Gastrocnemius medialis (tissue), 4 donors: ENCODE measurements around the gene ASIC2. TPM values are rescaled to one million over a fixed set of nuclear protein-coding genes. Genes with fewer than 3 reads are reported as not detected.

ENCODE experiments used
- ATAC-seq, 2 donors: fragments of 150-250 bp; one replicate each; pipeline ENCODE4 v1.9.1; 2016
- DNase-seq, 2 donors: peaks; one replicate each; pipeline ENCODE4 v3.0.0-alpha.2; 2019
- H3K27ac ChIP-seq, 4 donors: fragments of 200-600 bp; sonication (generic); 1 replicate in 1 of 4; 2 replicates in 3 of 4; pipeline ENCODE4 v1.5.1; 2016 to 2018; ENCODE audit warnings: mild to moderate bottlenecking in 2 of 4, moderate library complexity in 1 of 4
- H3K27me3 ChIP-seq, 3 donors: fragments of 200-600 bp; sonication (generic) in 2 of 3; 1 replicate in 1 of 3; 2 replicates in 2 of 3; pipeline versions ENCODE4 v1.5.1 to v1.6.0; 2016 to 2019; ENCODE audit warnings: mild to moderate bottlenecking in 1 of 3, moderate library complexity in 1 of 3
- H3K36me3 ChIP-seq, 2 donors: fragments of 200-600 bp; sonication (generic) in 1 of 2; one replicate each; pipeline ENCODE4 v1.5.1; 2017 to 2018
- H3K4me1 ChIP-seq, 2 donors: fragments of 200-600 bp; sonication (generic) in 1 of 2; one replicate each; pipeline ENCODE4 v1.5.1; 2016 to 2017; ENCODE audit warnings: mild to moderate bottlenecking in 2 of 2
- H3K4me3 ChIP-seq, 4 donors: fragments of 200-600 bp; sonication (generic) in 3 of 4; 1 replicate in 1 of 4; 2 replicates in 3 of 4; pipeline ENCODE4 v1.5.1; 2016 to 2019; ENCODE audit warnings: mild to moderate bottlenecking in 2 of 4
- H3K9me3 ChIP-seq, 3 donors: fragments of 200-600 bp; sonication (generic) in 2 of 3; 1 replicate in 1 of 3; 2 replicates in 2 of 3; pipeline ENCODE4 v1.5.1; 2016 to 2019
- POLR2A ChIP-seq, 2 donors: fragments of 450-650 bp; IDR thresholded peaks; one replicate each; pipeline ENCODE4 v1.6.1; 2017; ENCODE audit warnings: antibody characterized with exemption in 2 of 2, mild to moderate bottlenecking in 2 of 2, moderate library complexity in 2 of 2
- in situ Hi-C, 4 donors: fragments of 200-750 bp; cut with MboI; loops; one replicate each; pipeline versions ENCODE4 v1.15.0 to v1.8.0; 2017; ENCODE audit warnings: low sequenced_read_pairs in 4 of 4
- intact Hi-C: fragments of 100-400 bp; cut with DNase I; formaldehyde crosslinking; loops from one replicate; pipeline ENCODE4 v1.15.1; 2023; ENCODE audit warnings: low total_unique reads
- total RNA-seq, 4 donors: library from RNA; depleted of rRNA; stranded (reverse); fragments of >200 nt; gene quantifications; one replicate each; pipeline versions ENCODE4 v1.1.0 to v1.2.3, GENCODE V29; 2016
- TF ChIP-seq, protein P1 (sequence below), 5 experiments: fragments of 450-650 bp in 3 of 5; fragments of 200-600 bp in 2 of 5; sonication (generic) in 2 of 5; IDR thresholded peaks in 4 of 5; conservative IDR thresholded peaks in 1 of 5; 1 replicate in 4 of 5; 2 replicates in 1 of 5; pipeline ENCODE4 v1.5.1; 2016 to 2019; ENCODE audit warnings: antibody characterized with exemption in 5 of 5, mild to moderate bottlenecking in 3 of 5, moderate library complexity in 3 of 5

Gene ASIC2
- total RNA-seq, 4 donors from 2014 or later, result not detected

GRCh38 chr17:33127706-33128105 lies 165.4 kb downstream of the ASIC2 start:
- in situ Hi-C loops, result loop anchor here in 1 of 4 donors (10.0 kb wide), 1 partner anchor 57 kb away; no protein-coding TSS in a partner anchor
- no peak overlapping the region for H3K4me3 ChIP-seq
- intact Hi-C loops, result no loop called here
- ATAC-seq, result no peak
- no peaks in the 10 kb centered on the region for H3K9me3 ChIP-seq
- no peak overlapping the region for H3K27ac ChIP-seq
- no peaks in the 10 kb centered on the region for H3K4me1 ChIP-seq
- H3K36me3 ChIP-seq, result no peaks in the 10 kb centered on the region
- H3K27me3 ChIP-seq, result peaks cover 0 to 12% (median 11%) of the 10 kb centered on the region in 3 donors
- no peak for DNase-seq
- TF ChIP-seq, protein P1, sequence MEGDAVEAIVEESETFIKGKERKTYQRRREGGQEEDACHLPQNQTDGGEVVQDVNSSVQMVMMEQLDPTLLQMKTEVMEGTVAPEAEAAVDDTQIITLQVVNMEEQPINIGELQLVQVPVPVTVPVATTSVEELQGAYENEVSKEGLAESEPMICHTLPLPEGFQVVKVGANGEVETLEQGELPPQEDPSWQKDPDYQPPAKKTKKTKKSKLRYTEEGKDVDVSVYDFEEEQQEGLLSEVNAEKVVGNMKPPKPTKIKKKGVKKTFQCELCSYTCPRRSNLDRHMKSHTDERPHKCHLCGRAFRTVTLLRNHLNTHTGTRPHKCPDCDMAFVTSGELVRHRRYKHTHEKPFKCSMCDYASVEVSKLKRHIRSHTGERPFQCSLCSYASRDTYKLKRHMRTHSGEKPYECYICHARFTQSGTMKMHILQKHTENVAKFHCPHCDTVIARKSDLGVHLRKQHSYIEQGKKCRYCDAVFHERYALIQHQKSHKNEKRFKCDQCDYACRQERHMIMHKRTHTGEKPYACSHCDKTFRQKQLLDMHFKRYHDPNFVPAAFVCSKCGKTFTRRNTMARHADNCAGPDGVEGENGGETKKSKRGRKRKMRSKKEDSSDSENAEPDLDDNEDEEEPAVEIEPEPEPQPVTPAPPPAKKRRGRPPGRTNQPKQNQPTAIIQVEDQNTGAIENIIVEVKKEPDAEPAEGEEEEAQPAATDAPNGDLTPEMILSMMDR (IDR thresholded peaks at IDR 0.05 in 4 of 5, conservative IDR thresholded peaks at IDR 0.05 in 1 of 5), result no peak
- no peak for TF ChIP-seq POLR2A (IDR thresholded peaks at IDR 0.05)

DNA sequence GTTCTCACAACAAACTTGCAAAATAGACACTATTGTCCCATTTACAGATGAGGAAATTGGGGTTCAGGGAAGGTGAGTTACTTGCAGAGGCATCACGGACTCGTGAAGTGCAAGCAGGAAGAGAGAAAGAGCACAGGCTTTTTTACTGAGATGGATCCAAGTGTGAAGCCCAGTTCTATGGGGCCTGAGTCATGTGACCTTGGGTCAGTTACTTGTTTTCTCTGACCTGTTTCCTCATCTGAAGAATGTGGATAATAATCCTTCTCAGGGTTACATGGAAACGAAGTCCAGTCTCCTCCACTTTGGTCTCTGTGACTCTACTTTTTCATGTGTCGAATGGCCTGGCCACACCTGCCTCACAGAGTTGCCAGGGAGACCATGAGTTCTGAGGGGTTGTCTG lies 167.0 kb downstream of the ASIC2 start:
- Histone ChIP-seq H3K4me1 (no peaks in the 10 kb centered on the region), H3K27me3 (peaks cover 0 to 13% (median 12%) of the 10 kb centered on the region in 3 donors), H3K9me3 (no peaks in the 10 kb centered on the region), H3K27ac (no peak overlapping the region), H3K4me3 (no peak overlapping the region), H3K36me3 (no peaks in the 10 kb centered on the region)
- intact Hi-C loops (no loop called here), in situ Hi-C loops (loop anchor here in 1 of 4 donors (10.0 kb wide), 1 partner anchor 59 kb away; no protein-coding TSS in a partner anchor)
- DNase-seq (no peak), ATAC-seq (no peak)
- TF ChIP-seq, protein P1 (IDR thresholded peaks at IDR 0.05 in 4 of 5, conservative IDR thresholded peaks at IDR 0.05 in 1 of 5), result no peak
- no peak for TF ChIP-seq POLR2A (IDR thresholded peaks at IDR 0.05)

DNA sequence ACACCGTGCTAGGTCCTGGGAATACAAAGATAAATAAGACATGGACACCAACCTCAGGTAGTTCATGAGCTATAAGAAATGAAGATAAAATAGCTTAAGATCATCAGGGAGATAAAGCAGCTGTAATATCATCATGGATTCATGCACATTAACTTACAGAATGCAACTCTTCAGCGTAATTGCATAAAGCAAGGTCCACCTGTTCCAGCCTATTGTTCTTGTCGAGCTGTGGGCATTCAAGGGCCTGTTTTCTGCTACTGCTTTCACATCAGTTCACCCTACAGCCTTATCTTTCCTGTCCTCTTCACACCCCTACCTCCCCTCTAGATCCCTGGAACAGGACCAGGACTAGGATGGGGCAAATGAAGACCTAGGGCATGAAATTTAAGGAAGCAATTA lies 167.5 kb downstream of the ASIC2 start:
- no peak for TF ChIP-seq POLR2A (IDR thresholded peaks at IDR 0.05)
- TF ChIP-seq, protein P1 (IDR thresholded peaks at IDR 0.05 in 4 of 5, conservative IDR thresholded peaks at IDR 0.05 in 1 of 5), result no peak
- Histone ChIP-seq H3K4me1 (no peaks in the 10 kb centered on the region), H3K9me3 (no peaks in the 10 kb centered on the region), H3K27ac (no peak overlapping the region), H3K4me3 (no peak overlapping the region), H3K27me3 (peaks cover 0 to 9% (median 9%) of the 10 kb centered on the region in 3 donors), H3K36me3 (no peaks in the 10 kb centered on the region)
- intact Hi-C loops, result no loop called here
- no peak for DNase-seq
- in situ Hi-C loops, result loop anchor here in 1 of 4 donors (10.0 kb wide), 1 partner anchor 59 kb away; no protein-coding TSS in a partner anchor
- no peak for ATAC-seq

GRCh38 chr17:33124871-33125551 lies 168.1 kb downstream of the ASIC2 start:
- no peak for DNase-seq
- no peaks in the 10 kb centered on the region for H3K4me1 ChIP-seq
- no peak overlapping the region for H3K4me3 ChIP-seq
- no peak for TF ChIP-seq POLR2A (IDR thresholded peaks at IDR 0.05)
- TF ChIP-seq, protein P1 (IDR thresholded peaks at IDR 0.05 in 4 of 5, conservative IDR thresholded peaks at IDR 0.05 in 1 of 5), result no peak
- no peak for ATAC-seq
- intact Hi-C loops, result no loop called here
- no peak overlapping the region for H3K27ac ChIP-seq
- in situ Hi-C loops, result loop anchor here in 1 of 4 donors (10.0 kb wide), 1 partner anchor 60 kb away; no protein-coding TSS in a partner anchor
- H3K9me3 ChIP-seq, result no peaks in the 10 kb centered on the region
- H3K27me3 ChIP-seq, result peaks cover 0 to 9% (median 6%) of the 10 kb centered on the region in 3 donors
- H3K36me3 ChIP-seq, result no peaks in the 10 kb centered on the region
